DND-41 (cell line): ENCODE data around the gene KDM5C.

Experiments
- CTCF ChIP-seq: IDR thresholded peaks from 2 replicates; pipeline ENCODE4 v1.5.1; 2012; ENCODE audit warnings: borderline replicate concordance, low read length, moderate library complexity, mild to moderate bottlenecking; ENCODE audit not compliant: poor library complexity, severe bottlenecking; ENCODE audit errors: extremely low read depth
- EZH2 ChIP-seq: IDR thresholded peaks from 3 replicates; pipeline ENCODE4 v1.6.1; 2012; ENCODE audit warnings: borderline replicate concordance, low read depth, mild to moderate bottlenecking, moderate library complexity, low read length, inconsistent platforms; ENCODE audit not compliant: severe bottlenecking

- TF ChIP-seq CTCF (no peak), EZH2 (no peak)
These were observed 41.9 kb upstream of the KDM5C start for GRCh38 chrX:53266914-53267313.
